Urothelium cell line (cell line): Measurements from ENCODE around the gene TMA7B.
"Not testable (repeated sequence)": the region's sequence is repeated elsewhere in the genome, so short reads cannot be mapped to it uniquely, and the experiment has no call there.

ENCODE experiments used
- DNase-seq: peaks from one replicate; pipeline ENCODE4 v3.0.0; 2011; ENCODE audit warnings: low spot score, mixed read lengths
- FAIRE-seq: peaks from 2 replicates; lab custom pipeline; 2011; peaks lifted over from hg19 to GRCh38; lab: Jason Lieb, UNC

The TMA7B gene

DNA sequence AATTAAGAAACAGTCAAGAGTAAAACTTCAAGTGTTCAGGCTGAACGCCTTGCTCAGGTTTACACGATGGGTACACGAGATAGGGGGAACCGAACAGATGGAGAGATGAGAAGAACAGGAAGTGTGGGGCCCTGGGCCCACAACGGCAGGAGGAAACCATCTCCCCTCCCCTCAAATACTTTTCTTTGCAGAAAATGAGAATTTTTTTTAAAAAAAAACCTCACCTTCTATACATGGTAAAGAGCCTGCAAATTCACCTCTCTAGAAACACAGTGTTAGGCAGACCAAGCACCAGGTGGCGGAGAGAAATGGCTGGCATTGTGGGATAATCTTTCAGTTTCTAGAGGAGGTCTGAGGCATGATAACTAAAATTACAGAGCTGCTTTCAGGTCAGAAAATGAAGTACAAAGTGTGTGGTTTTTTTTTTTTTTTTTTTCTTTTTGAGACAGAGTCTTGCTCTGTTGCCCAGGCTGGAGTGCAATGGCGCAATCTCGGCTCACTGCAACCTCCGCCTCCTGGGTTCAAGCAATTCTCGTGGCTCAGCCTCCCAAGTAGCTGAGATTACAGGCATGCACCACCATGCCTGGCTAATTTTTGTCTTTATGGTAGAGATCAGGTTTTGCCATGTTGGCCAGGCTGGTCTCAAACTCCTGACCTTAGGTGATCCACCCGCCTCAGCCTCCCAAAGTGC is 8.4 kb upstream of the TMA7B start:
- DNase-seq, FAIRE-seq: not testable (repeated sequence)

DNA sequence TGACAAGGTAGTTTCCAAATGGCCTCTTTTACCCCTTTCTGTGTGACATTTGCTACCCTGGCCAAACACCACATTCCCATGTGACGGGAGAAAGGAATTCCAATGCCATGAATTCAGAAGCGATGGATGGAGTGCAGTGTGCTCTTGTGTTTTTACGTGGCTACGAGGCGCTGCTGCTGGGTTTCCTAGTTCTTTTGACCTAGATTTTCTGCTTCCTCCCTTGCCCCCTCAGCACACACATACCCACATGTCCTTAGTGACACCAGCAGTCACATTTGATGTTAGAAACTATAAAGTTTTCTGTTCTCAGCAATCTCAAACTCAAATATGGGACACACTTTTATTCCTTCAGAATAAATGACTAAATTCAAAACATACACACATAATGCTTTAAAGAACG is 7.8 kb upstream of the TMA7B start:
- no peak for DNase-seq
- FAIRE-seq, result no peak

DNA sequence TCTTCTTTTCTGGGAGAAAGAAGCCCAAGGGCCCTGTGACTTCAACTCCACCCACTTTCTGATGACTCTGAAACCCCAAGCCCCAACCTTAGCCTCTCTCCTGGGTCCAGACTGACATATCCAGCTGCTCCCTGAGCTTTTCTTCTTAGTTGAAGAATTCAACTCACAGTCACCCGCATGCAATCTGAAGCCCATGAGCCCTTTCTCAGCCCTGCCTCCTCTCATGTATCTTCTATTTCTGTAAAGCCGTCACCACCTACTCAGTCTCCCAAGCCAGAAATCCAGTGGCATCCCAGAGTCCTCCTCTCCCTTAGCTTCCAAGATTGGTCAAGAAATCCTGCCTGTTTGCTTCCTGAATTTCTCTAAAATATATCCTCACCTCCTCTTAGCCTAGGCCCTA is 7.1 kb upstream of the TMA7B start:
- no peak for DNase-seq
- no peak for FAIRE-seq

DNA sequence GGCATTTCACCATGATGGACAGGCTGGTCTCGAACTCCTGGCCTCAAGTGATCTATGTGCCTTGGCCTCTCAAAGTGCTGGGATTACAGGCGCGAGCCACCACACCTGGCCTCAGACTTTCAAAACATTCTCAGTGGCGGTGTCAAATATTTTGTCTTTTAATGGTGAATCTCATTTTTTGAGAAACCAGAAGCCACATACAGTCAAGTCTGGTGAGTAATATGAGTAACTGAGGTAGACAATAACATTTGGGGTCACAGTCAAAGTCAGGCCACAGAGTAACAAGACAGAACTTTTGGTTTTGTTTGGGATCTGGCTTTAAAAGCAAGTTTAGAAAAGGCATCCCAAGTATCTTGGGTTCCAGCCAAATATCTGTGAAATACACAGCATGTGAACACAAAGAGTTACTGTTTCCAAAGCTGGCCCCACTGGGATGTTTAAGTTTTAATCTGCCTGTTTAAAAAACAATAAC is 5.6 kb upstream of the TMA7B start:
- DNase-seq, result peak; percentile 84
- FAIRE-seq, result no peak

DNA sequence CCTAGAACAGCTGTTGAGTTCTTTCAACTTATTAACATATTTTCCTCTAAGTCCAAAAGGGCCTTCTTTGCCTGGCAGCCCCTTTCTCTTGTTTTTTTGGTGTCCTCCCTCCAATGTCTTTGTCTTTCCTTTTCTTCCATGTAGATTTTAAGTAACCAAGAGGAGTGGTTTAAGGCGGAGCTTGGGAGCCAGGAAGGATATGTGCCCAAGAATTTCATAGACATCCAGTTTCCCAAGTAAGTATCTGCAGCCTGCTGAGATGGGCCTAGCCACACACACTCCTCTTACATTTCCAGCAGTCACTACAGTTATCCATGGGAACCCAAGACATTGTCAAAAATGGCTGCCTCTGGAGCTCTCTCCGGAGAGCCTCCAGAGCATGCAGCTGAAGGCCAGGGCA is 4.5 kb upstream of the TMA7B start:
- no peak for DNase-seq
- no peak for FAIRE-seq

DNA sequence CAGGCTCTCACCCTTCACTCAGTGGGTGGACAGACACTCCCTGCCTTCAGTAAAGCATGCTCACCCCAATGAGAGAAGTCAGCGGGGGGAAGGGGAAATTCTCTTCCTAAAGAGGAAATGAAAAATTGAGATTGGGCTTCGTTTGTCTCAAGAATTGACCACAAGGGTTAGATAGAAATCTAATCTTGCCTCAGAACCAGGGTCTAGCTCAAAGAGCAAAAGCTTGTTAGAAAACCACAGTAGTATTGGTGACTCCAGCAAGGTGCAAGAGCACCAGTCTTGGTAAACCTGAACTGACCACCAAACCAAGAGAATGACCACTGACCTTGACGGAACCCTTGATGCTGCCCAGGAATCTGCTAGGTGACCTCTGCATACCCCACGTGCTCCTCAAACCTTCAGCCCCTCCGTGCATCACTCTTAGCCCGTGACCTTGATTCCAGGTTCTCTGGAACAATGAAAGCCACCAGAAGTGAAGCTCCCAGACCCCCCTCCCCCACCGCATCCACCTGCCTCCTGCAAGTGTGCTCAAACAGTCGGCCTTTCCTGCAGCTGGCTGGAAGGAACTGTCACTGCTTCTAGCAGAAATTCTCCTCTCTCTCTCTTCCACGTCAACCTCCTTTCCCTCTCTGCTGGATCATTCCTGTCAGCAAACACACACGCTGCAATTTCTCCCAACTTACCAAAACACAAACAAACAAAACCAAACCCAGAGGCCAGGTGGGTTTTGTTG is 3.1 kb upstream of the TMA7B start:
- DNase-seq, result no peak
- peak; percentile 23 for FAIRE-seq

DNA sequence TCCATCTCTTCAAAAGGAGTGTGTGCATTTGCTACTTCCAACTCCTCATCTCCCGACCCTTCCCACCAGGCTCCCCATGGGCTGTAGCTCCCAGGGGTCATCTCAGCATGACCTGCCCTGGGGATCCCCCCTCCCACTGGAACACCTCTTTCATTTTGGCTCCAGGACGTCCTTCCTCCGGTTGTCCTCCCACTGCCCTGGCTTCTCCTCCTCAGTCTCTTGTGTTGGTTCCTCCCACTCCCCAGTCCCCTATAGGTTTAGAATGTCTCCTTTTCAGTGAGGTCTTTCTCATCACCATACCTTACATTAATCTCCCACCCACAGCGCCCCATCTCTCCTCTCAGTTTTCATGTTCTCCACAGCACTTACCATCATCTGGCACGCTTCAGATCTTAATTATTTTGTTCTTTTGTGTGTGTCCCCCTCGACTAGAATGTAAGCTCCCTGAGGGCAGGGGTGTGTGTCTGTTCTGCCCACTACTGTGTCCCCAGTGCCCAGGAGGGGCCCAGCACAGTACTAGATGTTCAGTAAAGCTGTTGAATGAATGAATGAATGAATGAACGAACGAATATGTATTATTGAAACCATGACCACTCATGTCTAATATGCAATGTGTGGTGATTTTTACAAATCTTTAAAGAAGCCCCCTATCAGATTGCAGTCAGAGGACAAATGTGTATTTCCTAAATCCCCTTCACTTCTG is 2.0 kb upstream of the TMA7B start:
- FAIRE-seq, result no peak
- no peak for DNase-seq

DNA sequence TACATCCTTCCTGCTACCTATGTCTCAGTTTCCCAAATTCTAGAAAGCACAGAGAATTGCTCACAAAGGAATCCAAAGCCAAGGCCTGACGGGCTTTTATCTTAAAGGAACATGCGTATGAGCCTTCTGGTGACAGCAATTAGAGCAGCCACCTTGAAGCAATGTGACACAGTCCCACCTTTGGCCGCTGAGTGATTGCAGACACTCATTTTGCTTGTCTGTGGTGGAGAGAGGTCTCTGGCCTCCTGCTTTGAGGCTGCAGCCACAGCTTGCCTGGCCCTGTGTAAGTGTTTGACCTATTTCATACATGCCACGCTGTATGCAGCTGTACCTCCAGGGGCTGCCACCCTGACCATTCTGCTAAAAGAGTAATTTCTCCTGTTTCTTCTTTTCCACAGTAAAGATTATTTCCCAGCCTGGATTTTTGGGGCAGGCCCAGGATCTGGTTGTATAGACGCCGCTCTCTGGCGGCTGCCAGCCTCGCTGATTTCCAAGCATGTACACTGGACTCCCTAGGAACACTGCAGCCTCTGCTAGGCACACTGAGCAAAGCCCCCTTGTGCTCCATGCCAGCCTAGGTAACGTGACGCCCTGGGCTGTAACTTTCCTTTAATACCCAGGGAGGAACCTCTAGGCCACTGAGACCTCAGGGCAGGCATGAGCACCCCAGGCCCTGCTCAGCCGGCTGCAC is 1.1 kb upstream of the TMA7B start:
- DNase-seq (no peak), FAIRE-seq (peak; percentile 23)

DNA sequence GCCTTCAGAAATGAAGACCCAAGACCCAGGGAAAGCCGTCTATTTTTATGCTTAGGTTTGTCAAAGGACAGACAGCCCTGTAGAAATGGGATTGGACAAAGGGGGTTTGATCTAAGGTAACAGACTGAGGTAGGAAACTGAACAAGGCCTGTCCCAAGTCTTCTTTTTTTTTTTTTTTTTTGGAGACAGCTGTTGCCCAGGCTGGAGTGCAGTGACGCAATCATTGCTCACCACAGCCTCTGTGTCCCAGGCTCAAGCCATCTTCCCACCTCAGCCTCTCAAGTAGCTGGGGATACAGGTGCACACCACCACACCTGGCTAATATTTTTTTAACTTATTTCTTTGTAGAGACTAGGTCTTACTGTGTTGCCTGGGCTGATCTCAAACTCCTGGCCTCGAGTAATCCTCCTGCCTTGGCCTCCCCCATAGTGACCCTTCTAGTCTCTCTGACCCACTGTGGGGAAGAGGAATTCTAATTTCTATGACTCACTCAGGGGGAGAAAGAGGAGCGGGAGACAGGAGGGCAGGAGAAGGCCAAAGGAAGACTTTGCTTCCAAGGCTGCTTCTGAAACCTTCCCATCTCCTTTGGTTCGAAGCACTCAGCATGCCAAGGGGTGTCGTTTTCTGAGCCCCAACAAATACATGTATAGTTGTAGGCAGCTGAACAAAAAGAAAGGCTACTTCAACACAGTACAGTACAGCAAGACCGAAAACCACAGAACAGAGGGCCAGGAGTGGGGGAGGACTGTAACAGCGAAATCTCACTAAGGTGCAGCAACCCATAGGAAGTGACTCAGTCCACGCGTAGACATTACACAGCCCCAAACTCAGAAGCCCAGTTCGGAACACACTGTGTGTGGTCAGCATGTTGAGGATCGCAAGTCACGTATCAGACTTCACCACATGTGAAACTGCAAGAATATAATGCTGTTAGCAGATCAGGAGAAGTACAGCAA is 872 bp downstream of the TMA7B start:
- FAIRE-seq (peak; percentile 98), DNase-seq (peak; percentile 93)

DNA sequence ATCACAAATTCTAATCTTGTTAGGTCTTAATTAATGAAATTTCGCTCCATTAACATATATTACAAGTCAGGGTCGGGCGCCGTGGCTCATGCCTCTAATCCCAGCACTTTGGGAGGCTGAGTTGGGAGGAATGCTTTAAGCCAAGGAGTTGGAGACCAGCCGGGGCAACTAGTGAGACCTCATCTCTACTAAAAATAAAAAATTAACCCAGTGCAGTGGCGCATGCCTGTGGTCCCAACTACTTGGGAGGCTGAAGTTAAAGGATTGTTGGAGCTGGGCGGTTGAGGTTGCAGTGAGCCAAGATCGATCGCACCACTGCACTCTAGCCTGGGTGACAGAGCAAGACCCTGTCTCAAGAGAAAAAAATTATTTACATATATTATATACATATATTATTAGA is 1.9 kb downstream of the TMA7B start:
- no peak for FAIRE-seq
- no peak for DNase-seq

DNA sequence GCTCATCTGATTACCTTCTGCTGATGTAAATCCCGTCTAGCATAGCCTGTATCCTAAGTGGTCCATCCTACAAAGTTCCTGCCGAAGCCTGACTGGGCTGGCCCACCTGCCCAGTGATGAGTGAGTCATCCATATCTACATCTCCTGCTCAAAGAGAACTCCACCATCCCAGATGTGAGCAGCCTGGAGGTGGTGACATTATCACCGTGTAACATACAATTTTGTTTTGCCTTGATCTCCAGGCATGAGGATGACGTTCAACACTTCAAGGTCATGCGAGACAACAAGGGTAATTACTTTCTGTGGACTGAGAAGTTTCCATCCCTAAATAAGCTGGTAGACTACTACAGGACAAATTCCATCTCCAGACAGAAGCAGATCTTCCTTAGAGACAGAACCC is 5.6 kb downstream of the TMA7B start:
- DNase-seq (no peak), FAIRE-seq (peak; percentile 81)

DNA sequence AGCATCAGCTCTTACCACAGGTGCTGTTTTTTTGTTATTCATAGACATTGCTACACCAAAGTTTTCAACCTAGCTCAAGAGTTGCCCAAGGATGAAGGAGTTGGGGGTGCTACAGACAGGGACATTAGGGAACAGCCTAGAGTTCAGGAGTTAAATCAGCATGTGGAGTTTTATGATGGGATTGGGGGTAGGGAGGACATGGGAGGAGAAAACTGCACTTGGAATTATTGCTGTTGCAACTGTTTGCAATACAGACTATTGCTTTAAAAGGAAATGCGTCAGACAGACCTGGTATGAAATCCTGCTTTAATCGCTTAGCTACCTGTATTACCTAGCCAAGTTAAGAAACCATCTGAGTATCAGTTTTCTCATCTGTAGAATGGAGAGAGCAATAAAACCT is 6.3 kb downstream of the TMA7B start:
- no peak for FAIRE-seq

DNA sequence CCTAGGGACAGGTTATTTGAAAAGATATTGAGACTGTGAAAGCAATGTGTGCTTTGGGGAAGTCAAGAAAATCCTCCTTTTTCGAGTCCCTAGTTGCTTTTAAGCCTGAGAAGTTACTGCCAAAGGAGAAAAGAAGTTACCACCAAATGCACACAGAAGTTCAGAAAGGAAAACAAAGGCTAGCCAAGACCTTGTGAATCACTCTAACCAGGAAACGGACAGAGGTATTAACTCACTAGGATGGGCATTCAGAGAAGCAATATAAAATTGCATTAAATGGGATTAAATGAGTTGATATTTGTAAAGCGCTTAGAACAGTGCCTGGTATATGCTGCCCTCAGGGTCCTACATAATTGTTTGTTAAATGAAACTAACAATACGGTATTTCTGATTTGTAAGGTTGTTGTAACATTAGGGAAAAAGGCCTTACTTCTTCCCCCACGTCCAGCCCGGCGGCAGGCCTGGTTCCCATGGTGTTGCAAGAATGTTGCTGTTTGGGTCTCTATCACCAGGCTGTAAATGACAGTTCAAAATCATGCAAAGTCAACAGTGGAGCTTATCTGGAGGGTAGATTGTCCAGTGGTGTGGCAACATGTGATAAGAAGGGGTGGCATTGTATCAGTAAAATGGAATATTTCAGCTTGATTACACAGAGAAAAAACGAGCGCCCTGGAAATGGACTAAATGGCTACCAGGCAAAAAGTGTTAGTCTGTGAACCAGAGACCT is 7.1 kb downstream of the TMA7B start:
- FAIRE-seq, result peak; percentile 35
- DNase-seq, result no peak

More for the DNA sequence above, 6.3 kb downstream of the TMA7B start:
- DNase-seq, result no peak

DNA sequence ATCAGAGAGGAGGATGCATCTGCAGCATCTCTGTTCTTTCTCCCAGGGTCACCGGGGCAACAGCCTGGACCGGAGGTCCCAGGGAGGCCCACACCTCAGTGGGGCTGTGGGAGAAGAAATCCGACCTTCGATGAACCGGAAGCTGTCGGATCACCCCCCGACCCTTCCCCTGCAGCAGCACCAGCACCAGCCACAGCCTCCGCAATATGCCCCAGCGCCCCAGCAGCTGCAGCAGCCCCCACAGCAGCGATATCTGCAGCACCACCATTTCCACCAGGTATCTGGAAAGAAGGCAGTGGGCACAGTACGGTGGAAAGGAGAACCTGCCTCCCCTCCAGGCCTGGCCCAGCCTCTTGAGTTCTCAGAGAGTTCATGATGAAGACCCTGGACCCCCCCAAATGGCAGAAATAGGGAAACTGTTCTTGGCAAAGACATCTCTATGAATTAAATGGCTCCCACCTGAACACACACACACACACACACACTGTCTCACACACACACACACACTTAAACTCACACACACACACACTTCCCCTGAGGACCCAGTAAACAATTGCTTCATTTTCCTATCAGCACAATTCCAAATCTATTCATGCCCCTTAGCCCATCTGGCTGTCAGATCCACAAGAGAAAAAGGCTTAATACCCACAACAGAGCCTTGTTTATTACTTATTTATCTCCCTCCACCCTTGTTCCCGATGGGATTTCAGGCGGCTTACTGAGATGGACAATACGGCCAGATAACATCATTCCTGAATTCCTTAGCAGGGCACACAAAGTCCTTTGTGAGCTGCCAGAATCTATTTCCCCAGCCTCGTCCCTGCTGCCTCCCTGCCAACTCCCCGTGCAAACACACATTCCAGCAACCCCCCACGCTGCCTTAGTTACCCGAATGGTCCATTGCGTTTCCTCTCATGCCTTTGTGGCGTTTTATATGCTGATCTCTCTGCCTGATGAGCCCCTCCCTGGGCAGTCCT is 8.1 kb downstream of the TMA7B start:
- FAIRE-seq, result peak; percentile 46

DNA sequence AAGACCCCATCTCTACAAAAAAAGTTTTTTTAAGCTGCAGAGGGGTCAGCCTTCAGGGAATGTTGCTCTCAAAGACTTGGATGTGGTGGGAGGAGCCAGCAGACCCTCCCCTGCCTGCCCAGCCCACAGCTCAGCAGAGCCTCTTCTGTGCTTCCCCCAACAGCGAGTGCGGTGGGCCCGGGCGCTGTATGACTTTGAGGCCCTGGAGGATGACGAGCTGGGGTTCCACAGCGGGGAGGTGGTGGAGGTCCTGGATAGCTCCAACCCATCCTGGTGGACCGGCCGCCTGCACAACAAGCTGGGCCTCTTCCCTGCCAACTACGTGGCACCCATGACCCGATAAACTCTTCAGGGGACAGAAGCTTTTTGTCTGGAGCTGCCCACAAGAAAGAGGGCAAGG is 10.5 kb downstream of the TMA7B start:
- DNase-seq (no peak), FAIRE-seq (no peak)

More for the DNA sequence above, 8.1 kb downstream of the TMA7B start:
- DNase-seq, result peak; percentile 73

DNA sequence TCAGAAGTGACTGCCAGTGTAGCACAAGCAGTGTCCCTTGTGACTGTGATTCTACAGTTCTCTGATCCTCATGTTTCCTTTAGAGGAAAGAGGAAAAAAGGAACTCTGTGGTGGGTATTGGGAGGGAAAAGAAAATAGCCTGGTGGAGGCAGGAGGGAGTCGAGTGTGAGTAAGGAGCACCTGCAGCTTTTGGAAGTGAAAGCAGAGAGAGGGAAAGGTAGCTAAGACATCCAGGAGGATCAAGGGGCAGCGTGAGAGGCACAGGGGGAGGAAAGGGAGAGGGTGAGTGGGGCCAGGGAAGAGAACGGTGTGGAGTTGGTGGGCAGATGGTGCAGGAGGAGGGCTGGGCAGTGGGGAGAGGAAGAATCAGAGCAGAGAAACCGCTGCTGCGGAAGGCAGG is 12.4 kb downstream of the TMA7B start:
- no peak for FAIRE-seq

DNA sequence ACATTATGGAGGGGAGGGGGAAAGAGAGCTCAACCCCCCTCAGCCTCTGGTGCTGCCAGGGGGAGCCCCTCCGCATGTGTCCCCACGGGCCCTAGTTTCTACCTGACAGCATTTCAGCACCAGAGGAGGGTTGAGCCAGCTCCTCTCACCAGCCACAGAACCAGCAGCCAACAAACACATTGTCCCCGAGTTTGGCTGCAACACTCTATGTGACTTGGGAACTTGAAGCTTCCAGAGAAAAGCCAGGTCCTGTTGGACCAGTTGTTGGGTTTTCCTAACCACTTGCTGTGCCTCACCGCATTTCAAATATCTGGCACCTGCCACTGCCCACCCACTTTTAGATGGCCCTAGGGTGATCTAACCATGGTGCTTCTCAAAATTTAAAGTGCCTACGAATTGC is 13.5 kb downstream of the TMA7B start:
- FAIRE-seq, result no peak
- DNase-seq, result no peak

More for the DNA sequence above, 12.4 kb downstream of the TMA7B start:
- no peak for DNase-seq

DNA sequence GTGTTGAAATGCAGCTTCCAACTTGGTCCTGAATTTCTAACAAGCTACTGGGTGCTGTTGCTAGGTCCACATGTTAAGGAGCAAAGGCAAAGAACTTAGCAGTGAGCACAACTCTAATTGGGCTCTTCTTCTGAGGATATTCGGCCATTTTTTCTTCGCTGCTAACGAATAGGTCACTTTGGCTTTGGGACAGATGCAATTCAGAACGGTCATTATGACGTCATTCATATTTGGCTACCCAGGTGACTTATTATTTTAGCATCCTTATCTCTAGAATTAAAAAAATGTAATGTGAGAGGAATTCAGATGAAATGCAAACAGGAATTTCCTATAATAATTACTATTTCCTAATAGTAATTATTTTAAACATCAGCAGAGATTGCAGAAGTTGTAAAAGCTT is 13.9 kb downstream of the TMA7B start:
- no peak for DNase-seq
- FAIRE-seq, result no peak
